HepG2 (cell line): ENCODE results near the gene LITAF. TPM values are rescaled to one million over a fixed set of nuclear protein-coding genes. Genes with fewer than 3 reads are reported as not detected.
A peak's percentile ranks its signal among the peaks of the same experiment; 100 is the strongest.

ENCODE experiments used
- ADNP ChIP-seq: sonication (generic); formaldehyde crosslinking; IDR thresholded peaks from 2 replicates; pipeline ENCODE4 v1.4.0; 2020; ENCODE audit warnings: missing genetic modification reagents
- ELF1 ChIP-seq: sonication (generic); formaldehyde crosslinking; IDR thresholded peaks from 2 replicates; pipeline ENCODE4 v1.4.0; 2020; ENCODE audit warnings: missing genetic modification reagents
- ETV6 ChIP-seq: sonication (generic); formaldehyde crosslinking; conservative IDR thresholded peaks from 2 replicates; pipeline ENCODE4 v1.4.0; 2020; ENCODE audit warnings: missing genetic modification reagents
- FOXJ3 ChIP-seq: sonication (generic); formaldehyde crosslinking; IDR thresholded peaks from 2 replicates; pipeline ENCODE4 v1.4.0; 2020; ENCODE audit warnings: missing genetic modification reagents, mild to moderate bottlenecking, borderline replicate concordance
- MBNL3 ChIP-seq: fragments of 250-450 bp; sonication (Bioruptor Pico); conservative IDR thresholded peaks from 2 replicates; pipeline ENCODE4 v1.8.0; 2022; ENCODE audit warnings: mild to moderate bottlenecking, inconsistent platforms
- MIER3 ChIP-seq: IDR thresholded peaks from 2 replicates; pipeline ENCODE4 v1.6.1; 2016; ENCODE audit warnings: missing compliant biosample characterization, borderline replicate concordance
- NFRKB ChIP-seq: fragments of 450-650 bp; IDR thresholded peaks from 2 replicates; pipeline ENCODE4 v1.6.1; 2017
- PITX1 ChIP-seq: sonication (generic); formaldehyde crosslinking; IDR thresholded peaks from 2 replicates; pipeline ENCODE4 v1.5.1; 2020; ENCODE audit warnings: mild to moderate bottlenecking, missing genetic modification reagents
- RAD51 ChIP-seq: fragments of 450-650 bp; IDR thresholded peaks from 2 replicates; pipeline ENCODE4 v1.6.1; 2016; ENCODE audit warnings: borderline replicate concordance
- RORA ChIP-seq: sonication (generic); formaldehyde crosslinking; IDR thresholded peaks from 2 replicates; pipeline ENCODE4 v1.5.0; 2020; ENCODE audit warnings: mild to moderate bottlenecking, missing genetic modification reagents, moderate library complexity
- SATB2 ChIP-seq: sonication (generic); formaldehyde crosslinking; IDR thresholded peaks from 2 replicates; pipeline ENCODE4 v1.5.0; 2020; ENCODE audit warnings: missing genetic modification reagents
- SNAI1 ChIP-seq: sonication (generic); formaldehyde crosslinking; IDR thresholded peaks from 2 replicates; pipeline ENCODE4 v1.5.0; 2020; ENCODE audit warnings: mild to moderate bottlenecking, missing genetic modification reagents, borderline replicate concordance
- THAP8 ChIP-seq: sonication (generic); formaldehyde crosslinking; IDR thresholded peaks from 2 replicates; pipeline ENCODE4 v1.5.1; 2020; ENCODE audit warnings: missing genetic modification reagents, mild to moderate bottlenecking, borderline replicate concordance
- ZKSCAN8 ChIP-seq: IDR thresholded peaks from 2 replicates; pipeline ENCODE4 v1.6.1; 2016; ENCODE audit warnings: borderline replicate concordance, missing genetic modification reagents, missing compliant biosample characterization
- ZNF180 ChIP-seq: sonication (generic); formaldehyde crosslinking; IDR thresholded peaks from 2 replicates; pipeline ENCODE4 v1.4.0; 2020; ENCODE audit warnings: low read depth, missing genetic modification reagents, borderline replicate concordance
- ZNF3 ChIP-seq: IDR thresholded peaks from 2 replicates; pipeline ENCODE4 v1.7.0; 2017; ENCODE audit warnings: inconsistent platforms
- ZNF350 ChIP-seq: sonication (generic); formaldehyde crosslinking; IDR thresholded peaks from 2 replicates; pipeline ENCODE4 v1.4.0; 2020; ENCODE audit warnings: mild to moderate bottlenecking, low read depth, missing genetic modification reagents, borderline replicate concordance
- ZNF432 ChIP-seq: sonication (generic); formaldehyde crosslinking; IDR thresholded peaks from 2 replicates; pipeline ENCODE4 v1.5.0; 2020; ENCODE audit warnings: missing genetic modification reagents, mild to moderate bottlenecking, borderline replicate concordance
- ZNF577 ChIP-seq: sonication (generic); formaldehyde crosslinking; IDR thresholded peaks from 2 replicates; pipeline ENCODE4 v1.4.0; 2020; ENCODE audit warnings: mild to moderate bottlenecking, low read depth, missing genetic modification reagents, borderline replicate concordance
- ZNF878 ChIP-seq: sonication (generic); formaldehyde crosslinking; IDR thresholded peaks from 2 replicates; pipeline ENCODE4 v1.8.1; 2023; ENCODE audit warnings: mild to moderate bottlenecking, missing genetic modification reagents, moderate library complexity
- polyA plus RNA-seq, 8 experiments: library from polyadenylated mRNA; depleted of rRNA in 3 of 8; stranded (reverse) in 7 of 8; unstranded in 1 of 8; fragments of >200 nt; fragmentation: Illumina TruSeq in 4 of 8; extraction: Trizol in 4 of 8; gene quantifications; 2 replicates each; pipeline versions ENCODE4 v1.2.1 to v1.2.3, GENCODE V29; 2011 to 2016; ENCODE audit warnings: low read depth in 4 of 8, missing spikeins in 1 of 8, mixed read lengths in 1 of 8; ENCODE audit not compliant: insufficient read depth in 1 of 8
- total RNA-seq, 5 experiments: library from RNA; depleted of rRNA; stranded (reverse); fragments of >200 nt; fragmentation: Illumina TruSeq; extraction: Trizol; gene quantifications; 2 replicates each; pipeline ENCODE4 v1.2.3, GENCODE V29; 2016; ENCODE audit warnings: low read depth in 1 of 5
- TF ChIP-seq, protein P1 (sequence below): sonication (generic); formaldehyde crosslinking; IDR thresholded peaks from 2 replicates; pipeline ENCODE4 v1.4.0; 2020; ENCODE audit warnings: missing genetic modification reagents, mild to moderate bottlenecking, borderline replicate concordance
- TF ChIP-seq, protein P2 (sequence below): sonication (generic); formaldehyde crosslinking; IDR thresholded peaks from 2 replicates; pipeline ENCODE4 v1.9.0; 2021; ENCODE audit warnings: missing genetic modification reagents, mild to moderate bottlenecking, borderline replicate concordance
- TF ChIP-seq, protein P3 (sequence below): fragments of 450-650 bp; IDR thresholded peaks from 2 replicates; pipeline ENCODE4 v1.6.1; 2016
- TF ChIP-seq, protein P4 (sequence below): IDR thresholded peaks from 2 replicates; pipeline ENCODE4 v1.6.1; 2012; ENCODE audit warnings: inconsistent platforms

Gene LITAF
- total and polyA plus RNA-seq, 2 of the 13 experiments (the other 11 are each of a cell fraction or from before 2014, with no cell fraction given): 80.1 to 141 TPM

- TF ChIP-seq ZKSCAN8 (peak; percentile 95), FOXJ3 (CRISPR knock-in tag) (no peak; the same call in 1 of the 2 replicates), ZNF180 (CRISPR knock-in tag) (peak; percentile 89; the same call in 1 of the 2 replicates), ZNF878 (CRISPR knock-in tag) (peak; percentile 89; the same call in 1 of the 2 replicates), ZNF350 (peak; percentile 65), MBNL3 (no peak), ZNF3 (CRISPR knock-in tag) (peak; percentile 83; the same call in 1 of the 2 replicates), PITX1 (CRISPR knock-in tag) (peak; percentile 92), NFRKB (no peak), MIER3 (CRISPR knock-in tag) (peak; percentile 75; the same call in 1 of the 2 replicates), ELF1 (CRISPR knock-in tag) (peak; percentile 89), ZNF577 (CRISPR knock-in tag) (peak; percentile 79; the same call in 1 of the 2 replicates), SNAI1 (CRISPR knock-in tag) (peak; percentile 97), ZNF432 (CRISPR knock-in tag) (no peak), RORA (no peak), RAD51 (no peak), THAP8 (peak; percentile 40; the same call in 1 of the 2 replicates), SATB2 (peak; percentile 87), ETV6 (CRISPR knock-in tag) (peak; percentile 79; the same call in 1 of the 2 replicates), ADNP (CRISPR knock-in tag) (no peak)
- TF ChIP-seq, protein P1, sequence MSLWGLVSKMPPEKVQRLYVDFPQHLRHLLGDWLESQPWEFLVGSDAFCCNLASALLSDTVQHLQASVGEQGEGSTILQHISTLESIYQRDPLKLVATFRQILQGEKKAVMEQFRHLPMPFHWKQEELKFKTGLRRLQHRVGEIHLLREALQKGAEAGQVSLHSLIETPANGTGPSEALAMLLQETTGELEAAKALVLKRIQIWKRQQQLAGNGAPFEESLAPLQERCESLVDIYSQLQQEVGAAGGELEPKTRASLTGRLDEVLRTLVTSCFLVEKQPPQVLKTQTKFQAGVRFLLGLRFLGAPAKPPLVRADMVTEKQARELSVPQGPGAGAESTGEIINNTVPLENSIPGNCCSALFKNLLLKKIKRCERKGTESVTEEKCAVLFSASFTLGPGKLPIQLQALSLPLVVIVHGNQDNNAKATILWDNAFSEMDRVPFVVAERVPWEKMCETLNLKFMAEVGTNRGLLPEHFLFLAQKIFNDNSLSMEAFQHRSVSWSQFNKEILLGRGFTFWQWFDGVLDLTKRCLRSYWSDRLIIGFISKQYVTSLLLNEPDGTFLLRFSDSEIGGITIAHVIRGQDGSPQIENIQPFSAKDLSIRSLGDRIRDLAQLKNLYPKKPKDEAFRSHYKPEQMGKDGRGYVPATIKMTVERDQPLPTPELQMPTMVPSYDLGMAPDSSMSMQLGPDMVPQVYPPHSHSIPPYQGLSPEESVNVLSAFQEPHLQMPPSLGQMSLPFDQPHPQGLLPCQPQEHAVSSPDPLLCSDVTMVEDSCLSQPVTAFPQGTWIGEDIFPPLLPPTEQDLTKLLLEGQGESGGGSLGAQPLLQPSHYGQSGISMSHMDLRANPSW: no peak; the same call in 1 of the 2 replicates
- TF ChIP-seq, protein P2, sequence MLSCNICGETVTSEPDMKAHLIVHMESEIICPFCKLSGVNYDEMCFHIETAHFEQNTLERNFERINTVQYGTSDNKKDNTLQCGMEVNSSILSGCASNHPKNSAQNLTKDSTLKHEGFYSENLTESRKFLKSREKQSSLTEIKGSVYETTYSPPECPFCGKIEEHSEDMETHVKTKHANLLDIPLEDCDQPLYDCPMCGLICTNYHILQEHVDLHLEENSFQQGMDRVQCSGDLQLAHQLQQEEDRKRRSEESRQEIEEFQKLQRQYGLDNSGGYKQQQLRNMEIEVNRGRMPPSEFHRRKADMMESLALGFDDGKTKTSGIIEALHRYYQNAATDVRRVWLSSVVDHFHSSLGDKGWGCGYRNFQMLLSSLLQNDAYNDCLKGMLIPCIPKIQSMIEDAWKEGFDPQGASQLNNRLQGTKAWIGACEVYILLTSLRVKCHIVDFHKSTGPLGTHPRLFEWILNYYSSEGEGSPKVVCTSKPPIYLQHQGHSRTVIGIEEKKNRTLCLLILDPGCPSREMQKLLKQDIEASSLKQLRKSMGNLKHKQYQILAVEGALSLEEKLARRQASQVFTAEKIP (CRISPR knock-in tag): no peak
- TF ChIP-seq, protein P3, sequence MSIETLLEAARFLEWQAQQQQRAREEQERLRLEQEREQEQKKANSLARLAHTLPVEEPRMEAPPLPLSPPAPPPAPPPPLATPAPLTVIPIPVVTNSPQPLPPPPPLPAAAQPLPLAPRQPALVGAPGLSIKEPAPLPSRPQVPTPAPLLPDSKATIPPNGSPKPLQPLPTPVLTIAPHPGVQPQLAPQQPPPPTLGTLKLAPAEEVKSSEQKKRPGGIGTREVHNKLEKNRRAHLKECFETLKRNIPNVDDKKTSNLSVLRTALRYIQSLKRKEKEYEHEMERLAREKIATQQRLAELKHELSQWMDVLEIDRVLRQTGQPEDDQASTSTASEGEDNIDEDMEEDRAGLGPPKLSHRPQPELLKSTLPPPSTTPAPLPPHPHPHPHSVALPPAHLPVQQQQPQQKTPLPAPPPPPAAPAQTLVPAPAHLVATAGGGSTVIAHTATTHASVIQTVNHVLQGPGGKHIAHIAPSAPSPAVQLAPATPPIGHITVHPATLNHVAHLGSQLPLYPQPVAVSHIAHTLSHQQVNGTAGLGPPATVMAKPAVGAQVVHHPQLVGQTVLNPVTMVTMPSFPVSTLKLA: peak; percentile 77
- TF ChIP-seq, protein P4, sequence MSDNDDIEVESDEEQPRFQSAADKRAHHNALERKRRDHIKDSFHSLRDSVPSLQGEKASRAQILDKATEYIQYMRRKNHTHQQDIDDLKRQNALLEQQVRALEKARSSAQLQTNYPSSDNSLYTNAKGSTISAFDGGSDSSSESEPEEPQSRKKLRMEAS: peak; percentile 99
These were observed 25.3 kb upstream of the LITAF start (continued) for GRCh38 chr16:11611871-11612664.
